Amygdala (tissue), 56 donors: Measurements from ENCODE around the gene HRH2.
"Not testable (repeated sequence)": the region's sequence is repeated elsewhere in the genome, so short reads cannot be mapped to it uniquely, and the experiment has no call there.

Source experiments
- DNase-seq, 56 donors: peaks; one replicate each; lab custom pipeline; 2025; lab: John Stamatoyannopoulos, UW

Gene HRH2

DNA sequence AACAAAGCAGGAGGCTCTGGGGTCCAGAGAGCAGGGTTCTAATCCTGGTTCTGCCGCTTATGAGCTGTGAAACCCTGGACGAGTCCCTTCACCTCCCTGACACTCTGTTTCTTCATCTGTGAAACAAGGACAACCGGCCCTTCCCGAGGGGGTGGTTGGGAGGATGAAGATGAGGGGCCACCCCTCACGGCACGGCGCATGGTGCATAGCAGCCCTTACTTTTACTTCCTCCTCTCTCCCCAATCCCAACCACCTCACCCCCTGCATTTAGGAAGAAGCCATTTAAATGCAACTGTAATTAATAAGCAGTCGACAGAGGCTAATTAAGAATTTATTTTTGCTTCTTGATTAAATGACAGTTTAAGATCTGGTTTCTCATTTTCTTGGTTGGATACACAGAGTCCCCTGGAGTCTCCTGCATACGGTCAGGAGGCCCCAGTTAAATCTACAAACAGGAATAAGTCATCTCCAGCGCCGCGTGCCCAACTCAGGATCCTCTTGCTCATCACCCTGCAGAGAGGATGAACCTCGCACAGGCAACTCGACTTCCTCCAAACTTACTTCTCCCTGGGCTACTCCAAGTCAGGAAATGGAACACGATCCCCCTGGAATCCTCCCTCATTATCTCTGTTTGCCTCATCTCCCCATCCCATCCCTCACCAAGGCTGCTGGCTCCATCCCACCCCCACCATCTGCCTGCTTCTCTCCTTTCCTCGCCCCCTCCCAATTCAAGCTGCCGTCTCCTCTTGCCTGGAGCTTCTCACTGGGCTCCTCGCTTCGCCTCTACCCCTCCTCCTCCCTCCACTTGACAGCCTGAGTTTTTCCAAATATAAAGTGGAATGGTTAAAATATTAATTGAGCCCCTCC is 95.9 kb downstream of the HRH2 start:
- DNase-seq: no peak

DNA sequence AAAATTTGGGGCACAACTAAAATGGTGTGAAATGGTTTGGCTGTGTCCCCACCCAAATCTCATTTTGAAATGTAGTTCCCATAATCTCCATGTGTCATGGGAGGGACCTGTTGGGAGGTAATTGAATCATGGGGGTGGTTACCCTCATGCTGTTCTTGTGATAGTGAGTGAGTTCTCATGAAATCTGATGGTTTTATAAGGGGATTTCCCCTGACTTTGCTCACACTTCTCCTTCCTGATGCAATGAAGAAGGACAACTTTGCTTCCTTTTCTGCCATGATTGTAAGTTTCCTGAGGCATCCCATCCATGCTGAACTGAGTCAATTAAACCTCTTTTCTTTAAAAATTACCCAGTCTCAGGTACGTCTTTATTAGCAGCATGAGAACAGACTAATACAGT is 102.1 kb downstream of the HRH2 start:
- DNase-seq: not testable (repeated sequence)
